CD8-positive, alpha-beta memory T cell (primary cell): ENCODE results near the gene TUBE1. TPM values are rescaled to one million over a fixed set of nuclear protein-coding genes. Genes with fewer than 3 reads are reported as not detected.

Experiments used
- CTCF ChIA-PET: fragments of 350-600 bp; sonication (Branson Sonifier 250); formaldehyde crosslinking; loops from one replicate; lab custom pipeline; 2021; ENCODE audit warnings: antibody characterized with exemption; lab: Charles Lee
- POLR2A ChIA-PET: fragments of 350-600 bp; sonication (Branson Sonifier 250); formaldehyde crosslinking; loops from one replicate; lab custom pipeline; 2021; ENCODE audit warnings: antibody characterized with exemption; lab: Charles Lee
- DNase-seq, 5 donors: peaks; one replicate each; pipeline versions ENCODE4 v3.0.0 to v3.0.0-alpha.2; 2020 to 2022; ENCODE audit warnings: mixed read lengths in 1 of 5
- H3K27ac ChIP-seq: one replicate; pipeline ENCODE4 v1.7.0; 2013; ENCODE audit warnings: low read depth, mild to moderate bottlenecking, low read length, moderate library complexity
- H3K27me3 ChIP-seq: 2 replicates; pipeline ENCODE4 v1.7.0; 2013; ENCODE audit warnings: low read length, mild to moderate bottlenecking; ENCODE audit not compliant: insufficient read depth, poor library complexity, severe bottlenecking
- H3K36me3 ChIP-seq: 2 replicates; pipeline ENCODE4 v1.7.0; 2013; ENCODE audit warnings: mild to moderate bottlenecking, low read length, moderate library complexity; ENCODE audit not compliant: insufficient read depth
- H3K4me1 ChIP-seq: 2 replicates; pipeline ENCODE4 v1.7.0; 2013; ENCODE audit warnings: mild to moderate bottlenecking, low read length, moderate library complexity; ENCODE audit not compliant: insufficient read depth
- H3K4me3 ChIP-seq: 2 replicates; pipeline ENCODE4 v1.7.0; 2013; ENCODE audit warnings: mild to moderate bottlenecking, low read length
- H3K9me3 ChIP-seq: 2 replicates; pipeline ENCODE4 v1.7.0; 2013; ENCODE audit warnings: mild to moderate bottlenecking, low read length
- H3K27ac Mint-ChIP-seq, 8 donors: one replicate each; pipeline ENCODE4 v1.8.0; 2020 to 2021; ENCODE audit warnings: mixed read lengths in 8 of 8, mild to moderate bottlenecking in 6 of 8, inconsistent platforms in 3 of 8, moderate library complexity in 3 of 8
- H3K27me3 Mint-ChIP-seq, 2 donors: one replicate each; pipeline ENCODE4 v1.8.0; 2020 to 2021; ENCODE audit warnings: mixed read lengths in 2 of 2, mild to moderate bottlenecking in 1 of 2, moderate library complexity in 1 of 2
- H3K36me3 Mint-ChIP-seq, 3 donors: one replicate each; pipeline ENCODE4 v1.8.0; 2020 to 2021; ENCODE audit warnings: mixed read lengths in 3 of 3, inconsistent platforms in 1 of 3, mild to moderate bottlenecking in 1 of 3
- H3K4me1 Mint-ChIP-seq, 3 donors: one replicate each; pipeline ENCODE4 v1.8.0; 2020 to 2021; ENCODE audit warnings: mixed read lengths in 3 of 3, inconsistent platforms in 1 of 3, mild to moderate bottlenecking in 1 of 3
- H3K4me3 Mint-ChIP-seq, 7 donors: one replicate each; pipeline ENCODE4 v1.8.0; 2020 to 2021; ENCODE audit warnings: mixed read lengths in 7 of 7, mild to moderate bottlenecking in 6 of 7, moderate library complexity in 4 of 7, inconsistent platforms in 2 of 7
- H3K9me3 Mint-ChIP-seq, 5 donors: one replicate each; pipeline ENCODE4 v1.8.0; 2020 to 2022; ENCODE audit warnings: mixed read lengths in 5 of 5, mild to moderate bottlenecking in 3 of 5, moderate library complexity in 2 of 5, inconsistent platforms in 1 of 5
- polyA plus RNA-seq: library from polyadenylated mRNA; unstranded; fragments of 300-500 nt; fragmentation: Illumina TruSeq; gene quantifications from one replicate; pipeline ENCODE4 v1.2.3, GENCODE V29; 2021
- total RNA-seq, 2 experiments: library from RNA; stranded (reverse); gene quantifications; one replicate each; pipeline ENCODE4 v1.2.3, GENCODE V29; 2021

Gene TUBE1
- total and polyA plus RNA-seq, 3 experiments from 2014 or later, result 11.8 to 31.0 (median 25.6) TPM

DNA sequence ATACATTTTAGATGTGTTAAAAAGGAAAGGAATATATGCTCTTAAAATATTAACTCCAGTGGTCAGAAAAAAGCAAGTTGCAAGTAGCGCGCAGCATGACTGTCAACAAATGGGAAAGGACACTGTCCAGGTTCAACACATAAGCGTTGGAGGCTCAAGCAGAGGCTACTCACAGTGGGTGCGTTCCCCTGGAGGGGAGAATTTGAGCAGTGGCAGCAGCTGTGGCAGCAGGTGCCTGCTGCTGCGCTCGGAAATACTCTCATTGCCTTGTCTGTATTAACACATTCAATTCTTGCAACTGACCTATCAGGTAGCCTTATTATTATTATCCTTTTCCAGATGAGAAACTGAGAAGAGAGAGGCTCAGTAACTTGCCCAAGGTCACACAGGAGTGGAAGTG lies 55.3 kb downstream of the TUBE1 start:
- H3K27me3 Mint-ChIP-seq, result peaks cover 0 to 2% of the 10 kb centered on the region in 2 donors
- Histone ChIP-seq H3K4me1 (peaks cover 80% of the 10 kb centered on the region), H3K36me3 (no peaks in the 10 kb centered on the region), H3K4me3 (no peak overlapping the region), H3K27ac (no peak overlapping the region), H3K27me3 (no peaks in the 10 kb centered on the region), H3K9me3 (no peaks in the 10 kb centered on the region)
- peaks cover 0 to 1% (median 0%) of the 10 kb centered on the region in 3 donors for H3K36me3 Mint-ChIP-seq
- no peak for DNase-seq
- no peak overlapping the region for H3K4me3 Mint-ChIP-seq
- H3K4me1 Mint-ChIP-seq, result peaks cover 51 to 84% (median 77%) of the 10 kb centered on the region in 3 donors
- no peak overlapping the region for H3K27ac Mint-ChIP-seq
- ChIA-PET POLR2A (interaction anchor here (0.7 kb wide), 1 partner anchor 360 kb away, joined by 3 read pairs; no protein-coding TSS in a partner anchor), CTCF (interaction anchor here (0.8 to 1.1 kb wide), 3 partner anchors 10 to 22 kb away, joined by 4 read pairs; no protein-coding TSS in a partner anchor)
- H3K9me3 Mint-ChIP-seq, result no peaks in the 10 kb centered on the region

DNA sequence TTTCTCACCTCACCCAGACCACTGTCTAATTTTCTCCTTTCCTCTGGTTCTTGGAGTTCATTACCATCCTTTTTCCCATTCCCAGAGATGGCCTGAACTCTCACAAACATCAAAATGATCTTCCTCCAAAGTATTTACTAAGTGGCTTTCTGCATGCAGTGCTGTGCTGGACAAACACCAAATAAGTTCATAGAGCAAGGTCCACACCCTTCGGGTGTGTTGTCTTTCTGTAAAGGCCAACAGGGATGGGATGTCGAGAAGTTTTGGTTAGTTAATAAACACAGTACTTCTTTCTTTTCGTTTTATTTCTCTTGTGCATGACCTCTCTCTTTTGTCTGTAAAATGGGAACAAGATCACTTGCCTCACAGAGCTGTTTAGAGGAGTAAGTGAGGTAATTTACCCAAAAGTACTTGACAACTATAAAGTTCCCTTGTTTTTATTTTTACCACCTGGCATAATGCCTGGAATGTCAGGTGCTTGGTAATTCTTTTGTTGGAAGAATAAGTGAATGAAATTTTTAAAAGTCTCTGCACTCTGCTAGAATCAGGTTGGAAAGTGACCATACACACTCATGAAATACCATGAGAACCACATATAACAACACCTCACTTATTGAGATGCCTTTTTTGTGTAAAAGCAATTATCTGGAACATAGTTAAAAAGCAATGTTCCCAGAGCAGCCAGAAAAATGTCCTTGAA lies 56.2 kb downstream of the TUBE1 start:
- H3K36me3 Mint-ChIP-seq, result peaks cover 0 to 3% (median 0%) of the 10 kb centered on the region in 3 donors
- no peaks in the 10 kb centered on the region for H3K9me3 ChIP-seq
- H3K4me3 Mint-ChIP-seq, result peak overlapping the region in 1 of 7 donors; percentile 0
- peak overlapping the region in 6 of 8 donors; percentile 8 to 79 (median 34) for H3K27ac Mint-ChIP-seq
- H3K4me3 ChIP-seq, result no peak overlapping the region
- peaks cover 56 to 85% (median 81%) of the 10 kb centered on the region in 3 donors for H3K4me1 Mint-ChIP-seq
- H3K4me1 ChIP-seq, result peaks cover 80% of the 10 kb centered on the region
- POLR2A ChIA-PET, result no interaction called here
- CTCF ChIA-PET, result interaction anchor here (1.0 to 1.3 kb wide), 2 partner anchors 11 to 12 kb away, joined by 5 read pairs; no protein-coding TSS in a partner anchor
- peaks cover 0 to 2% of the 10 kb centered on the region in 2 donors for H3K27me3 Mint-ChIP-seq
- H3K27me3 ChIP-seq, result no peaks in the 10 kb centered on the region
- H3K9me3 Mint-ChIP-seq, result no peaks in the 10 kb centered on the region
- H3K27ac ChIP-seq, result no peak overlapping the region
- H3K36me3 ChIP-seq, result no peaks in the 10 kb centered on the region
- DNase-seq, result no peak

DNA sequence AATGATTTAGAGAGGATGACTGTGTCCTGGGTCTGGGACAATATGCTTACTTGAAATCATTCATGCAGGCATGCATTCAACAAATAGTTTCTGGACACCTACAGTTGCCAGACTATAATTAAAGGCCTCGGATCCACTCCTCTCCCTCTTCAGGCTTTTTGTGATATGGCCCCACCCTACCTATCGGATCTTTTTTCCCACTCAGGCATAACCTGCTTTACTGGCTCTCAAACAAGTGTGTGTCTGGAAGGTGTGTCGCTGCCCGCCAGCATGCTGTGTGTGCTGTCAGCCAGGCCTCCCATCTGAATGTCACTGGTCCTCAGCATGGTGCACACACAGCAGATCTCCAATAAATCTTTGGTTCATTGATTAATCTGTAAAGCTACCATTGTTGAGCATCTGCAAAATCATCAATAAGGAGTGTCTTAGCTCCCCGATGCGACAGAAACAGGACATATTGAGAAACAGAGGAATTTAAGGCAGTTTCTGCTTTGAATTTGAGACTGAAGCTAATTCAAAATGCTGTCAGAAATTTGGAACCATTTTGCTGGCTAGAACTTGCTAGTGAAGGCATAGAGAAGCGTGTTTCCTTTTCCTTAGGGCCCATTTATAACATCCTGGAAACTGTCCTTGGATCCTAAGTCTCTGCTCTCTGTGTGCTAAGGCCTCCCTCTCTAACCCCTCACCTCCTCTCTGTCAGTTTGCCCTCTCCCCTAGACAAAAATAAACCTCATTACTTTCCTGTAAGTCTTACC lies 56.9 kb downstream of the TUBE1 start:
- Mint-ChIP-seq H3K27me3 (peaks cover 0 to 2% of the 10 kb centered on the region in 2 donors), H3K9me3 (no peaks in the 10 kb centered on the region), H3K4me3 (peak overlapping the region in 2 of 7 donors; percentile 0 to 39), H3K27ac (peak overlapping the region; percentile 8 to 96 (median 73)), H3K36me3 (peaks cover 0 to 3% (median 0%) of the 10 kb centered on the region in 3 donors), H3K4me1 (peaks cover 51 to 80% (median 73%) of the 10 kb centered on the region in 3 donors)
- Histone ChIP-seq H3K27me3 (no peaks in the 10 kb centered on the region), H3K9me3 (no peaks in the 10 kb centered on the region), H3K4me1 (peaks cover 75% of the 10 kb centered on the region), H3K36me3 (no peaks in the 10 kb centered on the region), H3K4me3 (no peak overlapping the region), H3K27ac (no peak overlapping the region)
- ChIA-PET POLR2A (no interaction called here), CTCF (interaction anchor here (1.0 to 1.3 kb wide), 2 partner anchors 12 to 13 kb away, joined by 5 read pairs; no protein-coding TSS in a partner anchor)
- DNase-seq, result no peak

DNA sequence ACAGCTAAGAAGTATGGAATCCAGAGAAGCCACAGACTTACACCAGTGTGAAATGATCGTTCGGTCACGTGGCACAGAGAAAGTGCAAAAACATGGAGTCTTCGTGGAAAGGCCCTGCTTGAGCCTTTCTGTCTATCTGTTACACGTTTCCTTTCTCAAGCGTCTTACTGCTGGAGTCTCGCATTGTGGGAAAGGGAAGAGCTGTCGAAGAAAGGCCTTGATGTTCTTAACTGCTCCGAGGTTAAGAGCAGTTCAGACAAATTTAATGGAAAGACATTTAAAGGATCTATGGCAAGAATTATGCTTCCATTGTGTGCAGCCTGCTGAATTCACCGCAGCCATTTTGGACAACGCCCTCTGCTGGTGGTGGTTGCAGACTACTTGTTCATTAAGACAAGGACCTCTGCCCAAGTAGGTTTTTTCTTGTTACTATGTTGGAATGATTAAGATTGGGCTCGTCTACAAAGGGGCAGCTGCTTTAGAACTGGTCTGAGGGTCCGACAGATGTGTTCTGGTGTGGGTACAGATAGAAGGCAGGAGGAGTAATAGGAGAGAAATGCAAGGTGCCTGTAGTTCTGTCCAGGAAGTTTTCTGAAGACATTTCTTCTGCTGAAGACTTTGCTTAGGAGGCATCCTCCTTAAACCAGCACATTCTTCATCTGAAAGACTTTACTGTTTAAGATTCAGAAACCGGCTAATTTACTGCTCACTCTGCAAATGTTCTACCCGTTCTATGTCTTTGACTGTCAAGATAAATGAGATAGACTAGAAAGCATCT lies 58.0 kb downstream of the TUBE1 start:
- peak overlapping the region; percentile 16 for H3K4me3 ChIP-seq
- POLR2A ChIA-PET, result interaction anchor here (1.5 kb wide), 1 partner anchor 19 kb away, joined by 6 read pairs; no protein-coding TSS in a partner anchor
- peak overlapping the region; percentile 79 to 96 (median 93) for H3K27ac Mint-ChIP-seq
- H3K9me3 Mint-ChIP-seq, result peaks cover under 1 to 5% (median 4%) of the 10 kb centered on the region in 5 donors
- no peaks in the 10 kb centered on the region for H3K9me3 ChIP-seq
- H3K4me1 ChIP-seq, result peaks cover 69% of the 10 kb centered on the region
- H3K4me3 Mint-ChIP-seq, result peak overlapping the region in 6 of 7 donors; percentile 17 to 73 (median 66)
- H3K36me3 ChIP-seq, result no peaks in the 10 kb centered on the region
- peaks cover 47 to 72% (median 65%) of the 10 kb centered on the region in 3 donors for H3K4me1 Mint-ChIP-seq
- H3K36me3 Mint-ChIP-seq, result peaks cover 0 to 7% (median 4%) of the 10 kb centered on the region in 3 donors
- no peaks in the 10 kb centered on the region for H3K27me3 ChIP-seq
- H3K27me3 Mint-ChIP-seq, result peaks cover 0 to 2% of the 10 kb centered on the region in 2 donors
- DNase-seq, result peak; percentile 32 to 68 (median 46)
- CTCF ChIA-PET, result interaction anchor here (0.8 to 4.3 kb wide), 19 partner anchors 9 to 320 kb away, joined by 3 to 77 read pairs (median 4); partner anchors contain the start of gene FYN
- no peak overlapping the region for H3K27ac ChIP-seq

DNA sequence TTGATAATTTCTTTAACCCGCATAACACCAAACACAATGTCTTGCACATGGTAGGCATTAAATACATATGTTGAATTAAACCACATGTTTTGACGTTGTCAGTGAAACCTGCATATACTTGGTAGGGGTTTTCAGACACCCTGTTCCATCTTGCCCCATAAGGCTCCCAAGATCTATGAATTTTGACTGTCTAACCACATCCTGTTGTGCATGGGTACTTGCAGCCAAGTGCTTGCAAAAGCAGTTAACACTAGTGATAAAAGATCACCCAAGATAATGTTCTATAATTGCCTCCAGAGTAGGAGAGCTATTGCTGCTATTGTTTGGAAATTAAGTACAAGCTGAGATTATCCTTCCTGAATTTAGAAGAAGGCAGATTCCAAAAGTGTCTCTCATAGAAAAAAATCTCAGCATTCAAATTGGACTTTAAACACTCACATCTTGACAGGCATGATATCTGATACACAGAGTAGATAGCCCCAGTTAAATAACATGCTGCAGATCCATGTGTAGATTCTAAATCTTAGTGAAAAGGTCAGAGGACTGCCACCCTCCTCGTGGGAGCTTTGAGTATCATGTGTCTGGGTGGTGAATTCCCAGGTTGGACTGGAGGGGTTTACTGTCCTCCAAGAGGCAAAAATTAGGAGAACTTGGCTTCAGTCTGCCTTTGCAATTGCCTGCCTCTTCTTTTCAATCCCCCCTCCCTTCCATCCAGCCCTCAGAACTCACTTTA lies 59.2 kb downstream of the TUBE1 start:
- DNase-seq, result peak in 4 of 5 donors; percentile 22 to 83 (median 74)
- peak overlapping the region; percentile 10 for H3K4me3 ChIP-seq
- H3K27me3 Mint-ChIP-seq, result peaks cover 0 to 2% of the 10 kb centered on the region in 2 donors
- peaks cover 3 to 12% (median 10%) of the 10 kb centered on the region in 5 donors for H3K9me3 Mint-ChIP-seq
- ChIA-PET POLR2A (interaction anchor here (1.0 to 1.5 kb wide), 5 partner anchors 11 to 59 kb away, joined by 3 to 6 read pairs (median 4); partner anchors contain the start of genes FAM229B and TUBE1), CTCF (interaction anchor here (0.7 to 4.3 kb wide), 18 partner anchors 8 to 769 kb away, joined by 3 to 77 read pairs (median 5); partner anchors contain the start of gene FYN)
- peak overlapping the region; percentile 79 to 96 (median 90) for H3K27ac Mint-ChIP-seq
- H3K9me3 ChIP-seq, result no peaks in the 10 kb centered on the region
- peaks cover 0 to 13% (median 4%) of the 10 kb centered on the region in 3 donors for H3K36me3 Mint-ChIP-seq
- H3K27me3 ChIP-seq, result no peaks in the 10 kb centered on the region
- peak overlapping the region; percentile 7 to 76 (median 71) for H3K4me3 Mint-ChIP-seq
- H3K4me1 Mint-ChIP-seq, result peaks cover 47 to 65% (median 58%) of the 10 kb centered on the region in 3 donors
- H3K4me1 ChIP-seq, result peaks cover 60% of the 10 kb centered on the region
- H3K36me3 ChIP-seq, result no peaks in the 10 kb centered on the region
- no peak overlapping the region for H3K27ac ChIP-seq

DNA sequence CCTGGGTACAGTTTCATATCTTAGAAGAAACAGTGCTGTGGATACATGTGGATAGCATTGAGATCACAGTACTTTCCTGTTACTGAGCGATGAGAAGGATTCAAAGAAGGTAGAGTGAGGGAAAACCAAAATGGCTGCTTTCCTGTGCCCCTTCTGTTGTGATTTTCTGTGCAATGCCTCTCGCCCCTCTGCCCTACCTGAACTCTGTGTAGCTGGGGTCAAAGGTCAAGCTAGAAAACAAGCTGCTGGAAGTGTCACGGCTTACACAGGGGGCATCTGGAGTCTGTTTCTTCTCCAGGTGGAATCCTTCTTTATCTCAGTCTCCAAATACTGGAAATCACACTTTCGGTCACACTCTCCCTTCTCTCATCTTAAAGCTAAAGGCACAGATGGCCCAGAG lies 60.3 kb downstream of the TUBE1 start:
- Histone ChIP-seq H3K9me3 (no peaks in the 10 kb centered on the region), H3K27ac (no peak overlapping the region), H3K27me3 (no peaks in the 10 kb centered on the region), H3K4me1 (peaks cover 58% of the 10 kb centered on the region), H3K4me3 (peak overlapping the region; percentile 6), H3K36me3 (no peaks in the 10 kb centered on the region)
- Mint-ChIP-seq H3K9me3 (peaks cover 3 to 12% (median 10%) of the 10 kb centered on the region in 5 donors), H3K36me3 (peaks cover 0 to 13% (median 6%) of the 10 kb centered on the region in 3 donors), H3K4me1 (peaks cover 48 to 73% (median 62%) of the 10 kb centered on the region in 3 donors), H3K27ac (peak overlapping the region in 7 of 8 donors; percentile 87 to 96 (median 91)), H3K4me3 (peak overlapping the region in 4 of 7 donors; percentile 12 to 76 (median 60)), H3K27me3 (no peaks in the 10 kb centered on the region)
- ChIA-PET POLR2A (no interaction called here), CTCF (interaction anchor here (1.1 to 4.3 kb wide), 7 partner anchors 9 to 768 kb away, joined by 3 to 77 read pairs (median 9); partner anchors contain the start of gene FYN)
- no peak for DNase-seq
